ENCODE measurements around the gene AIFM2. TPM values are rescaled to one million over a fixed set of nuclear protein-coding genes. Genes with fewer than 3 reads are reported as not detected.

Gene AIFM2
- total RNA-seq, 1 donor from 2014 or later: 14.7 TPM

DNA sequence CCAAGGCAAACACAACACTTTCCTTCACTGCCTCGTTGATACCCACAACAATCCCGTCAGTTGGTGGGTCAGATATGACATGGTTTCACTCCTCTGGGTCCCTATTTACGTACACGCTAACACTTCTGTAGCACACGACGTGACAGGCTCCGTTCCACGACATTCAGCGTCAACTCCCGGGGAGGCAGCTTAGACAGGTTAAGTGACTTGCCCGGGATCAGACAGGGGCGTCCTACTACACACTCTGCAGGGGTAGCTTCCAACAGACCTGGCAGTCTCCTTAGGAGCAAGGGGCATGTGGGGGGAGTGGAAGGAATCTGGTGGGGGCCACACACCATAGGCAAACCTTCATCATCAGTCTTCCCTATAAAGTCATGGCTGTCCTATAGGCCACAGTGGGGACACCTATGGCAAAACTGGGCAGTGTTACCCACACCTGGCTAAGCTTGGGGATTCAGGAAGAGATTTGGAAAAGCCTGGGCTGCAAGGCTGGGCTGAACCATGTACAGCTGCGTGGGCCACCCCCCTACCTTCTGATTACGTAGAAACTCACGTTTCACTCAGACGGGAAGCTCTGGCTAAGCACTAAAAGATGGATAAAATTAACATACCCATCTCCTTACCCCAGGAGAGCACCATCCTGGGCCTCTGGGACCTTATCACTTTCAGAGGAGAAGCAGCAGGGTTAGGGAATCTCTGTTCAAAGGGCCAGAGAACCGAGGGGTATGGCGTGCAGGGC is 11.9 kb upstream of the AIFM2 start:
- TF ChIP-seq, protein P1, sequence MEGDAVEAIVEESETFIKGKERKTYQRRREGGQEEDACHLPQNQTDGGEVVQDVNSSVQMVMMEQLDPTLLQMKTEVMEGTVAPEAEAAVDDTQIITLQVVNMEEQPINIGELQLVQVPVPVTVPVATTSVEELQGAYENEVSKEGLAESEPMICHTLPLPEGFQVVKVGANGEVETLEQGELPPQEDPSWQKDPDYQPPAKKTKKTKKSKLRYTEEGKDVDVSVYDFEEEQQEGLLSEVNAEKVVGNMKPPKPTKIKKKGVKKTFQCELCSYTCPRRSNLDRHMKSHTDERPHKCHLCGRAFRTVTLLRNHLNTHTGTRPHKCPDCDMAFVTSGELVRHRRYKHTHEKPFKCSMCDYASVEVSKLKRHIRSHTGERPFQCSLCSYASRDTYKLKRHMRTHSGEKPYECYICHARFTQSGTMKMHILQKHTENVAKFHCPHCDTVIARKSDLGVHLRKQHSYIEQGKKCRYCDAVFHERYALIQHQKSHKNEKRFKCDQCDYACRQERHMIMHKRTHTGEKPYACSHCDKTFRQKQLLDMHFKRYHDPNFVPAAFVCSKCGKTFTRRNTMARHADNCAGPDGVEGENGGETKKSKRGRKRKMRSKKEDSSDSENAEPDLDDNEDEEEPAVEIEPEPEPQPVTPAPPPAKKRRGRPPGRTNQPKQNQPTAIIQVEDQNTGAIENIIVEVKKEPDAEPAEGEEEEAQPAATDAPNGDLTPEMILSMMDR (IDR thresholded peaks at IDR 0.05; ENCODE audit: insufficient read depth, low read length, severe bottlenecking): no peak
- no peak for FAIRE-seq
- H3K36me3 ChIP-seq (ENCODE audit: control insufficient read depth, insufficient read depth, low read length): peaks cover 2% of the 10 kb centered on the region
- DNase-seq (ENCODE audit: low read depth): no peak
- peak overlapping the region; percentile 81 for H3K4me3 ChIP-seq (ENCODE audit: low read depth, low read length)
- no peaks in the 10 kb centered on the region for H3K27me3 ChIP-seq (ENCODE audit: control insufficient read depth, insufficient read depth, low read length)

DNA sequence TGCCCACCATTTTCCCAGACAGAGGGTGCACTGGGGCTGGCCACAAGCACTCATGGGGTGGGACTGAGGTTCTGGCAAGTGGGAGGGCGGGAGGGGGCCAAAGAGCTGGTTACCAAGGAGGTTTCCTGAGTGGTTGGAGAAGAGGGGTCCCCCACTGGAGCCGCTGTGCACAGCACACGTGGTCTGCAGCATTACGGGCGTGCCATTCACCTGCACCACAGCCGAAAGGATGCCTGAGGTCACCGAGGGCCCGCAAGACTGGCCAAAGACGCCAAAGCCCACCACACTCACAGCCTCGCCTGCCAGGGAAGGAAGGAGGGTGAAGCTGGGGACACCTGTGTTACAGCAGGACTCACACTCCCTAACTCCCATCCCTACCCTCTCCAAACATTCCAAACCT is 9.9 kb upstream of the AIFM2 start:
- DNase-seq (ENCODE audit: low read depth) (no peak), FAIRE-seq (no peak)
- TF ChIP-seq, protein P1 (IDR thresholded peaks at IDR 0.05; ENCODE audit: insufficient read depth, low read length, severe bottlenecking): no peak
- Histone ChIP-seq H3K4me3 (ENCODE audit: low read depth, low read length) (no peak overlapping the region), H3K36me3 (ENCODE audit: control insufficient read depth, insufficient read depth, low read length) (peaks cover 2% of the 10 kb centered on the region), H3K27me3 (ENCODE audit: control insufficient read depth, insufficient read depth, low read length) (no peaks in the 10 kb centered on the region)

GRCh38 chr10:70140297-70140696 is 7.7 kb upstream of the AIFM2 start:
- TF ChIP-seq, protein P1 (IDR thresholded peaks at IDR 0.05; ENCODE audit: insufficient read depth, low read length, severe bottlenecking): no peak
- no peaks in the 10 kb centered on the region for H3K27me3 ChIP-seq (ENCODE audit: control insufficient read depth, insufficient read depth, low read length)
- FAIRE-seq (no peak), DNase-seq (ENCODE audit: low read depth) (no peak)
- H3K4me3 ChIP-seq (ENCODE audit: low read depth, low read length): no peak overlapping the region
- peaks cover 2% of the 10 kb centered on the region for H3K36me3 ChIP-seq (ENCODE audit: control insufficient read depth, insufficient read depth, low read length)

GRCh38 chr10:70139997-70140250 is 7.3 kb upstream of the AIFM2 start:
- DNase-seq (ENCODE audit: low read depth): no peak
- no peak for FAIRE-seq
- TF ChIP-seq, protein P1 (IDR thresholded peaks at IDR 0.05; ENCODE audit: insufficient read depth, low read length, severe bottlenecking): no peak
- Histone ChIP-seq H3K4me3 (ENCODE audit: low read depth, low read length) (no peak overlapping the region), H3K27me3 (ENCODE audit: control insufficient read depth, insufficient read depth, low read length) (no peaks in the 10 kb centered on the region), H3K36me3 (ENCODE audit: control insufficient read depth, insufficient read depth, low read length) (peaks cover 2% of the 10 kb centered on the region)

DNA sequence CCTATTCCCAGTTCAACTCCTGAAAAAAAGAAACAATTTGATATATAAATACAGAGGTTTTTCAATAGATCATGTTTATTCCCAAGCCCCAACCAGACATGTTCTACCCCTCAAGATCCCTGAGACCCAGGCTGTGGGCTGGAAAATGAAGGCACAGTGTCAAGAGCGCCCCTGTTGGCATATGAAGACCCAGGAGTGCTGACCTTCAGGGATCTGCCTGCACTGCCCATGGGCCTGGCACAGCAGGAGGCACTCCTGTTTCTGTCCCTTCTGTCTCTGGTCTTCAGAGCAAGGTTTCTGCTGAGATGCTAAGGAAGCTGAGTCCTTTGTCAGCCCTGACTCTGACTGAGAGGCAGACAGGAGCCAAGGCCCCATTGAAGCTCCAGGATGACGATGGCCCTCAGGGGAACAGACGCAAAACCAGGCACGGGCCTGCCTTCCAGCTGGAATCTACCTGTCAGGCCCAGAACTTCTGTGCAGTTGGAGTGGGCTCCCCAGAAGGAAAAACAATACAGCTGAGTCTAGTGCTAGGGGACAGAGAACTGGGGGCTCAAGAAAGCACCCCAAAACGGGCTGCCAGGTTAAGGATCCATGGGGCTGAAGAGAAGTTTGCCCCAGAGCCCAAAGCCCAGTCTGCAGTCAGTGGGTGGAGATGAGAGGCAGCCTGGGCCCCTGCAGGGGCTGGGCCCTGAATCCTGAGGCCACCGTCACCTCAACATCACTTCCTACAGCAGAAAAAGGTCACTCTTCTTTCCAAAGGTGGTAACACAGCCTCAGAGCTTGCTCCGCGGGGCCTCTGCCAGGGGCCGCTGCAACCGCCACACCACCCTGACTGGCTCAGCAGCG is 6.7 kb upstream of the AIFM2 start:
- no peak for FAIRE-seq
- TF ChIP-seq, protein P1 (IDR thresholded peaks at IDR 0.05; ENCODE audit: insufficient read depth, low read length, severe bottlenecking): no peak
- no peak for DNase-seq (ENCODE audit: low read depth)
- Histone ChIP-seq H3K27me3 (ENCODE audit: control insufficient read depth, insufficient read depth, low read length) (no peaks in the 10 kb centered on the region), H3K4me3 (ENCODE audit: low read depth, low read length) (no peak overlapping the region), H3K36me3 (ENCODE audit: control insufficient read depth, insufficient read depth, low read length) (peaks cover 2% of the 10 kb centered on the region)
